EH (cell line): ENCODE measurements around the gene MORC2.
A peak's percentile ranks its signal among the peaks of the same experiment; 100 is the strongest.

ENCODE experiments used
- DNase-seq: peaks from one replicate; pipeline ENCODE4 v3.0.0-alpha.2; 2015; ENCODE audit warnings: low read depth

MORC2 gene

DNA sequence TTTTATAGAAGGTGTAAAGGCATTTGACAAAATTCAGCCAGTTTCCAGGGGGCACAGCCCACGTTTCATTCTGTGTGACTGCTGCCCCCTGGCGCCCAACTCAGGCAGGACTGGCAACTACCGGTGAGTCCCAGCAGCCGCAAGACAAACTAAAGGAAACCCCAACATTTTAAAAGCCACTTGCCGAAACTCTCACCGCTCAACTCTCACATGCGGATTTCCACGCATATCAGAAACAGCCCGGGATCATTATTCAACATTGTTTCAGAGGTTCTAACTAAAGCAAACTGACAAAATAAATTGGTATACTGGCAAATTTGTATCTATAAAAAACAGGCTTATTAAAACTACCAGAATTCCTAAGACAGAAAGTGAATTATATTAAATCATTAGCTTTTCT, 48.2 kb downstream of the MORC2 start:
- DNase-seq, result peak; percentile 66

DNA sequence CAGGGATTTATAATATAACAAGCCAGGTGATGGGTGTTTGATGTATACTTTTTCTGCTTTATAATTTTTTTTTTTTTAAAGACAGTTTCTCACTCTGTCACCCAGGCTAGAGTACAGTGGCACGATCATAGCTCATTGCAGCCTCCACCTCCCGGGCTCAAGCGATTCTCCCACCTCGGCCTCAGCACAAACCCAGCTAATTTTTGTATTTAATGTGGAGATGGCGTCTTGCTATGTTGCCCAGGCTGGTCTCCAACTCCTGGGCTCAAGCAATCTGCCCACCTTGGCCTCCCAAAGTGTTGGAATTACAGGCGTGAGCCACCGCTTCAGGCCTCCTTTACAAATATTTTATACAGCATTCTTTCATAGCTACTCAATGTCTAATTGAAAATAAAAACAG, 48.6 kb downstream of the MORC2 start:
- DNase-seq, result no peak

GRCh38 chr22:30918761-30919160, 49.8 kb downstream of the MORC2 start:
- no peak for DNase-seq

GRCh38 chr22:30910358-30910757, 58.2 kb downstream of the MORC2 start:
- DNase-seq, result no peak

DNA sequence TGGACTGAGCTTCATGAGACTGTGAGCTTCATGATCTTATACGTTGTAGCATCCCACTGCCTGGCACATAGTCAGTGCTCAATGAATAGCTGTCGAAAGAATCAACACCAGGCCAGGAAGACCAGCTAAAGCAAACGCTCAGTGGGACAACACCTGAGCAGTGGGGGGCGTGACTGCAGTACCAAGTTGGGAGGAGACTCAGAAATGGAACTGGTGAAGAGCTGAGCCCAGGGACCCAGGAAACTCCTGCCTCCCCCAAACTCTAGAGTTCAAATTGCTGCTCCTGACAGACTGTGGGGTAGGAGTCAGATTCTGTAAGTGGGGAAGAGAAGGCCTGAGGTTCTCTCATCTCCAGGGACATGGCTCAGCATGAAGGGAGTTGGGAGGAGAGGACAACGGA, 59.3 kb downstream of the MORC2 start:
- DNase-seq, result no peak

GRCh38 chr22:30908051-30908461, 60.5 kb downstream of the MORC2 start:
- DNase-seq, result no peak

- DNase-seq, result no peak
Observed at GRCh38 chr22:30906946-30907345, 61.6 kb downstream of the MORC2 start.

- no peak for DNase-seq
Observed at GRCh38 chr22:30906411-30906810, 62.2 kb downstream of the MORC2 start.

DNA sequence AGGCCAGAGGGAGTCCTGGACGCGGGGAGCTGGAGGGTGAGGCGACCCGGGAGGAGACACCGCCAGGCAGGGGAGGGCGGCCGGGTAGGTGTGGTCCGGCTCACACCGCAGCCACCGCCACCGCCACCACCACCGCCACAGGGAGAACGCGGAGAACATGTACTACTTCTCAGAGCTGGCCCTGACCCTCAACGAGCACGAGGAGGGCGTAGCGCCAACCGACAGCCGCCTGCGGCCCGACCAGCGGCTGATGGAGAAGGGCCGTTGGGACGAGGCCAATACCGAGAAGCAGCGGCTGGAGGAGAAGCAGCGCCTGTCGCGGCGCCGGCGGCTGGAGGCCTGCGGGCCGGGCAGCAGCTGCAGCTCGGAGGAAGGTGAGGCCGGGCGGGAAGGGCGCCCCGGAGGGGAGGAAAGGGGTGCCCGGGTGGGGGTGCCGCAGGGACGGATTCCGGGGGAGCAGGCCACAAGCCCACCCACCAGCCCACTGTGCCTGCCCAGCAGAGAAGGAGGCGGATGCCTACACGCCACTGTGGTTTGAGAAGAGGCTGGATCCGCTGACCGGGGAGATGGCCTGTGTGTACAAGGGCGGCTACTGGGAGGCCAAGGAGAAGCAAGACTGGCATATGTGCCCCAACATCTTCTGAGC, 62.8 kb downstream of the MORC2 start:
- no peak for DNase-seq

GRCh38 chr22:30903876-30904460, 64.6 kb downstream of the MORC2 start:
- no peak for DNase-seq

GRCh38 chr22:30902496-30903357, 65.8 kb downstream of the MORC2 start:
- DNase-seq, result no peak

DNA sequence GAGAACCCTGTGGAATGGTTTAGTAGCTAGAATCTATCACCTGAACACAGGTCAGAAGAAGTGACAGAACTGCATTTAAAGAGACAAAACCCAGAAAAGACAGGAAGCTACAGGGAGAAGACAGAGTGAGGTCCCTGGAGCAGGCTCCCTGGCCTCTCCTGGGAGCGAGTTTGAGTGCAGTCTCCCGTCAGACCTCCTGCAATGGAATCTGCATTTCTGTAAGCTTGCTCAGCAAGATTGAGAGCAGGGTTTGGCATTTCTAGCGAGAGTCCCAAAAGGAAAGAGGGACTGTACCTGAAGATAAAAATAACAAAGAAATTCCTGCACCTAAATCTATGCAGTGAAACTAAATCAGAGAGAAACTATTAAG, 74.2 kb downstream of the MORC2 start:
- peak; percentile 40 for DNase-seq

GRCh38 chr22:30893434-30894370, 74.9 kb downstream of the MORC2 start:
- no peak for DNase-seq

DNA sequence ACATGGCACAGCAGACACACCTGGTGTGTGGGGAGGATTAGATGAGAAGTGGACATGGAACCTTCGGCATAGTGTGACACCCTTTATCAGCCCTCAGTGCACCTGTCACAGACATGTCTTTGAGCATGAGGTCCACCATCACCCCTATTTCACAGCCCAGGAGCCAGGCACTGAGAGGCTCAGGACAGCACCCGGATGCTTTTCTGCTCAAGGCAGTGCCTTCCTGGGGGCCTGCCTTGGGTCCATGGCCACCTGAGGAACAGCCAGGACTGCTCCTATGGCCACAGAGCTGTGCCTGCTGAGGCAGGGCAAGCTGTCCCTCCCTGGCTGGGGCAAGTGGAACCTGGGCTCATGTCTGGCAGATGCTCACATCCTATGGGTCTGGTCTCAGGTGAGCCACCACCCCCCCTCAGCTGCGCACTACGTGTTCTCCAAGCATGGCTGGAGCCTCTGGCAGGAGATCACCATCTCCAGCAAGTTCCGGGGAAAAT, 75.8 kb downstream of the MORC2 start:
- DNase-seq, result no peak

DNA sequence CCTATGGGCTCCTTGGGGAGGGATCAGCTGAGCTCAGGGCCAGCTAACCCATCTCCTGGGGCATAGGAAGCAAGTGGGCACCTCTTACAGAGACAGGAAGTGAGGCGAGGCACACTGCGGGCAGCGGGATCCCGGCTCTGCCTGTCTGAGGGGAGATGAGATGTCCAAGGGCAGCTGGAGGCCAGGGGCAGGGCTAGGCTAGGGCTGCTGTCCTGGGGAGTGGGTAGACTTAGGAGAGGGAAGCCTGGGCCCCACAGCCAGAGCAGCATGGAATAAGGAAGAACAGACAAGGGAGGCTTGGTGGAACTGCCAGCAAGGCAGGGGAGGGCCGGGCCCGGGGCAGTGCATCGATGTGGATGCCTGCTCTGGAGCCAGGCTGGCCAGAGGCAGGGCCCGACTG, 76.3 kb downstream of the MORC2 start:
- no peak for DNase-seq

DNA sequence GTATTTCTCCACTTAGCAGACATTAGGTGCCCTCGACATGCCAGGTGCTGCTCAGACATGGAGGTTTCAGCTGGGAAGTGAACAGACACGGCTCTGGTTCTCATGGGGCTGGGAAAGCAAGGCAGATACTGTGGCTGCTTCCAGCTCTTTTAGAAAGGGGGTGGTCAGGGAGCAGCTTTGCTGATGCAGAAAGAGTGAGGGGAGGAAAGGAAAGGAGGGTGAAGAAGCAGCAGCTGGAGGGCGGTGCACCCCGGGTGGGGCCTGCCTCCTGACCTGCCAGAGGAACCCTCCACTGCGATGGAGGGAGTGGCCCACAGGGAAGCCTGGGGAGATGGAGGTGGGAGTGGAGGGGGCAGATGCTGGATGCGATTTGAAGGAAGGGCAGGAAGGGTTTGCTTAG, 76.8 kb downstream of the MORC2 start:
- no peak for DNase-seq

- no peak for DNase-seq
Observed at GRCh38 chr22:30891443-30891755, 77.2 kb downstream of the MORC2 start.

DNA sequence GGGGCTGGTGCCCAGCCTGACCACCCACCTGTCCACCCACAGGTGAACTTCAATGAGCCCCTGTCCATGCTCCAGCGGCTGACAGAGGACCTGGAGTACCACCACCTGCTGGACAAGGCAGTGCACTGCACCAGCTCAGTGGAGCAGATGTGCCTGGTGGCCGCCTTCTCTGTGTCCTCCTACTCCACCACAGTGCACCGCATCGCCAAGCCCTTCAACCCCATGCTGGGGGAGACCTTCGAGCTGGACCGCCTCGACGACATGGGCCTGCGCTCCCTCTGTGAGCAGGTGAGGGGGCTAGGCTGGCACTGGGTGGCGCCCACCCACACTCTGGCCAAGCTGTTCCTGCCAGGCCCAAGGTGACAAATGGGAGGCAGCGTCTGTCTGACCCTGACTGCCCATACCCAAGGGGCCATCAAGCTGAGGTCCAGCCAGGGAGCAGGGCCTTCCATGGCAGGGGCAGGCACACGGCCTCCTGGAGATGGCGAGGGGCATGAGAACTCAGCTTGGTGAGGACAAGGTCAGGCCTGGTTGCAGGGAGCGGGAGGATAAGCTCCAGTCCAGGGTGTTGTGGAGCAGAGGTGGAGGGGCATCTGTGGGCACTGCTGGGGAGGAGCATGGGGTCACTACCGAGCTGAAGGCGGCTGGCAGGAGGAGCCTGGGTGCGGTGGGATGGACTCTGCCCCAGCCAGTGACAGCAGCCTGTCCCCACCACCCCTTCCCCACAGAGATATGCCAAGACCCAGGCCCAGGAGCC, 77.7 kb downstream of the MORC2 start:
- DNase-seq, result peak; percentile 40

DNA sequence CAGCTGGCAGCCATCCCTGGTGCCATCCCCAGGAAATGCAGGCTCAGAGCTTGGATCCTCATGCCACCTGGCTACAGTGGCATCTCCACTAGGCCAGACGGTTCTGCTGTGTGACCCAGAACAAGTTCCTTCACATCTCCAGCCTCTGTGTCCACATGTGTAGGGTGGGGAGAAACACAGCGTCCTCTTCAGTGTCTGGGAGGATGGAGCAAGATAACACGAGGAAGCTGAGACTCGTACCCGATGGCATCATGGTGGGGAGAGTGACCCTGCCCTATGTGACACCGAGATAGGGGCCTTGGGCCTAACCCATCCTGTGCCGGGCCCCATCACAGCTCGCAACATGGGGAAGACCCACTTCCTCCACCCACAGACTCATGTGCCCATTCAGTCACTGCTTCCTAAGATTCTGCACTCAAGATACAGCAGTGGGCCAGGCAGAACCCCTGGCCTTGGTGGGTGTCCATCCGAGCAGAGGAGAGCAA, 78.5 kb downstream of the MORC2 start:
- DNase-seq, result no peak

DNA sequence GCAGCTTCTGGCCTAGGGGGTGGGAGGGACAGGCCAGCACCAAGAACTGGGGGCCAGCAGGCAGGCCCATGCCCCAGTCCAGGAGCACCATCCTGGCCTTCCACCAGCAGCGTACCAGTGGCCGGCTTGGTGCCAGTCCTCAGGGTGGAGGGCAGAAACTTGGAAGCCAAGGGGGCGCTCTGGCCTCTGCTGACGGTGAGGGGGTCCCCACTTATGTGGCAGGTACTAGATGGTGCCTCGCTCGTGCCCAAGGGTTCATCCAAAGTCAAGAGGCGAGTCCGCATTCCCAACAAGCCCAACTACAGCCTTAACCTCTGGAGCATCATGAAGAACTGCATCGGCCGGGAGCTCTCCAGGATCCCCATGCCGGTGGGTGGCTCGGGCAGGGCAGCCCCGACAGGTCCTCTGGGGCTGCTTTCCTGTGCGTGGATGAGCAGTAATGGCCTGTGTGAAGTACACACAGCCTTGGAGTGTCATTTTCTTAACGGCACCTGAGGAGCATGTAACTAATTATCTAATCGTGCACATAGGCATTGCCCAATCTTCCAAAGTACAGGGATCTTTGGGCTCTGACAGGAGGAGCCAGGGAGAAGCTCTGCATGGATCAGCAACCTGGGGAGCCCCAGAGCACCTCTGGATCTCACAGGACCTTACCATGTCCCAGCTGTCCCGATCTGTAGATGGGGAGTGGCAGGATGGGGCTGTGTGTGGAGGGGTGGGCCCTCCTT, 79.1 kb downstream of the MORC2 start:
- DNase-seq, result no peak

DNA sequence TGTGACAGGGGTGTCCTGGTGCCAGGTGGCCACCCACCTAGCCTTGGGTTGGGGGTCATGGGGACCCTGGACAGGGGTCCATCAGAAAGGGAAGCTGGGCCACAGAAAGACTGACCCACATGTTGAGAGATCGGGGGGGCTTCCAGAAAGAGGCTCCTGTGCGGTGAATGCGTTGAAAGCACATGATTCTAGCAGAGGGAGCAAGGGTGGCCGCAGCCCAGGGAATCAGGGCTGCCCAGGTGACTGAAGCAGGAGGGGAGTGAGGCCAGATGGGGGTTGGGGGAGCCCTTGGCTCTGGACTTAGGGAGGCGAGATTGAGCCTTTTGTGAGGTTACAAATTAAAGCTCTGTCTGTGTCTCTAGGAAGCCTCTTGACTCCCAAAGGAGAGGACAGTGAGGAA, 80.7 kb downstream of the MORC2 start:
- DNase-seq, result no peak
